Measurements from ENCODE around the gene CHST11. TPM values are rescaled to one million over a fixed set of nuclear protein-coding genes. Genes with fewer than 3 reads are reported as not detected.

Gene CHST11
- total and polyA plus RNA-seq, 2 donors, result 4.7 to 10.0 TPM

DNA sequence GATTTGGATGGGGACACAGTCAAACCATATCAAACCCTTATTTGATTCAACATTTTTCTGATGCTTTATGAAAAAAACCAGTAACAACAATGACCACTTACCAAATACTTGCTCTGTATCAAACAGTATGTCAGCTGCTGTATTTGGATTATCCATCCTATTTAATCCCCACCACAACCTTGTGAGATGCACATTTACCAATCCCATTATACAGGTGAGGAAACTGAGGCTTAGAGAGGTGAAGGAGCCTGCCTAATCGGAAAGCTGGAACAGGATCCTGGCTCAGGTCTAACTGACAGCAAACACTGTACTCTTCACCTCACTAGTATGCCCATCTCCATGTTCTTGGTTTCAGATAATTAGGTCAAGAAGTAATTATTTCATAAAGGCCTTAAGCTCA, 13.8 kb downstream of the CHST11 start:
- H3K27ac ChIP-seq (ENCODE audit: low read depth), result no peak overlapping the region
- WGBS, result 97% methylated on average over 1 of the region's 1 CpG
- no peaks in the 10 kb centered on the region for H3K36me3 ChIP-seq (ENCODE audit: insufficient read depth)
- peaks cover 2% of the 10 kb centered on the region for H3K4me1 ChIP-seq (ENCODE audit: insufficient read depth)
- H3K4me3 ChIP-seq (ENCODE audit: low read depth, low read length), result no peak overlapping the region
- DNase-seq (ENCODE audit: extremely low spot score), result no peak

DNA sequence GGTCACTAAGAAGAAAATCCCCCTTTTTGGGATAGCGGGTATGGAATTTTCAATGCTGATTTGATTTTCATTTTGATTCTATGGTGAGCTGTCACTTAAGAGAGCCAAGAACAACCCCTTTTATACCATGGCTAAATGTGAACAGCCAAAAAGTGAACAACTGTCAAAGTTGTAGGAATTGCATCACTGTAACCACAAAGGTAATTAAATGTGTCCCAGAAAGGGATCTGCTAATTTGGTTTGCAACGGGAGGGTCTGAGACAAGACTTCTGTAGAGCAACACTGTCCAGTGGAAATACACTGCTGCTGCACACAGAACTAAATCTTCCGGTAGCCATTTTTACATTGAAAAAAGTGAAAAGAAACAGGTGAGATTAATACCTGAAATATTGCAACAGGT, 14.6 kb downstream of the CHST11 start:
- no peak for DNase-seq (ENCODE audit: extremely low spot score)
- Histone ChIP-seq H3K4me1 (ENCODE audit: insufficient read depth) (peaks cover 2% of the 10 kb centered on the region), H3K4me3 (ENCODE audit: low read depth, low read length) (no peak overlapping the region), H3K36me3 (ENCODE audit: insufficient read depth) (no peaks in the 10 kb centered on the region), H3K27ac (ENCODE audit: low read depth) (no peak overlapping the region)
- 95% methylated on average over 3 of the region's 3 CpGs for WGBS

DNA sequence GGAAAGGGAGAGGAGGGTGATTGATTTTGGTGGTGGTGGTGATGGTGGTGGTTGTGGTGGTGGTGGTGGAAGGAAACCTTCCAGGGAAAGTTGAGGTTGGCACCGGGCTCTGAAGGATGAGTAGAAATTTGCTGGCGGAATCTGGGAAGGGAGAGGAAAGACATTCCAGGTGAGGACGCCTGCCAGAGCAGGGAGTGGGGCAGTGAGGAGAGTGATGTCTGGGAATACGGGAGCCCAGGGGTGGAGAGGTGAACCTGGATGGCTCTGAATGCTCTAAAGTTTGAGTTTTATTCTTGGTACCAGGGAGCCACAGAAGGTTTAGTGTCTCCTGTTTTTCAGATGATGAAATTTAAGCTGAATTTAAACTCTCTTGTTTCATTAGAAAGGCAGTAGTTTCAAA, 16.0 kb downstream of the CHST11 start:
- H3K4me1 ChIP-seq (ENCODE audit: insufficient read depth), result peaks cover 2% of the 10 kb centered on the region
- 80% methylated on average over 4 of the region's 4 CpGs for WGBS
- H3K4me3 ChIP-seq (ENCODE audit: low read depth, low read length), result no peak overlapping the region
- H3K36me3 ChIP-seq (ENCODE audit: insufficient read depth), result no peaks in the 10 kb centered on the region
- DNase-seq (ENCODE audit: extremely low spot score), result no peak
- H3K27ac ChIP-seq (ENCODE audit: low read depth), result no peak overlapping the region

GRCh38 chr12:104473374-104473983, 16.7 kb downstream of the CHST11 start:
- no peak for DNase-seq (ENCODE audit: extremely low spot score)
- H3K4me1 ChIP-seq (ENCODE audit: insufficient read depth), result peaks cover 2% of the 10 kb centered on the region
- H3K36me3 ChIP-seq (ENCODE audit: insufficient read depth), result no peaks in the 10 kb centered on the region
- no peak overlapping the region for H3K27ac ChIP-seq (ENCODE audit: low read depth)
- 73% methylated on average over 10 of the region's 10 CpGs for WGBS
- no peak overlapping the region for H3K4me3 ChIP-seq (ENCODE audit: low read depth, low read length)

- WGBS, result 60% methylated on average over 1 of the region's 1 CpG
- DNase-seq (ENCODE audit: extremely low spot score), result no peak
Measured at GRCh38 chr12:104475271-104475670, 18.5 kb downstream of the CHST11 start.

DNA sequence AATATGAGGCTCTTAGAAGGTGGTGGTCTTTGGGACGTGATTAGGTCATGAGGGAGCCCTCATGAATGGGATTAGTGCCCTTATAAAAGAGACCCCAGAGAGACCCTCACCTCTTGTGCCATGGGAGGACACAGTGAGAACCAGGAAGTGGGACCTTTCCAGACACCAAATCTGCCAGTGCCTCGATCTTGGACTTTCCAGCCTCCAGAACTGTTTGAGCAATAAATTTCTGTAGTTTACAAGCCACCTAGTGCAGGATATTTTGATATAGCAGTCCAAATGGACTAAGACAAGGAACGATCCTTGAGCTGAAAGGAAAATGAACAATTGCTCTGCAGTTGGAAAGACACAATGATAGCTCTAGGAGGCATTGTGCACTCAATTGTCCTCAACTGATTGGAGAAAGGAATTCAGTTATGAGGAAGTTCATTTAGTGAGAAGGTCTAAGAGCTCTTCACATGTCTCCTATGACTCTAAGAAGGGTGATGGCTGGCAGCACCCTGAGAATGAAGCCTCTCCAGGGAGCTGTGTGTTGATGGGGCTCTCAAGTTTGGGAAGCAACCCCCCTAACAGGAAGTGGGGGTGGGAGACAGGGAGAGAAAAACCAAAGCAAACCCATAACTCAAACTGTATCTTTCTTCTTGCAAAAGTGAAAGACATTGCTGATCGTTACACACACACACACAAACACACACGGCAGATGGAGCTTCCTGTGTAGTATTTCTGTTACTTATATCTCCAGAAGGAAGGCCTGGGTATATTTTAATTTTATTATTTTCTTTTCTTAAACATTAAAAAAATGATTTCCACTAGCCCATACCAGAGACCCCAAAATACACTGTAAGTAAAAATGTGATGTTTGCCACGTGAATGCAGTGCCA, 21.0 kb downstream of the CHST11 start:
- Histone ChIP-seq H3K4me3 (ENCODE audit: low read depth, low read length) (no peak overlapping the region), H3K4me1 (ENCODE audit: insufficient read depth) (peaks cover 2% of the 10 kb centered on the region), H3K36me3 (ENCODE audit: insufficient read depth) (no peaks in the 10 kb centered on the region), H3K27ac (ENCODE audit: low read depth) (no peak overlapping the region)
- DNase-seq (ENCODE audit: extremely low spot score), result no peak
- WGBS, result 83% methylated on average over 6 of the region's 6 CpGs

More at GRCh38 chr12:104475271-104475670, 18.5 kb downstream of the CHST11 start:
- H3K27ac ChIP-seq (ENCODE audit: low read depth), result no peak overlapping the region
- H3K4me1 ChIP-seq (ENCODE audit: insufficient read depth), result peaks cover 2% of the 10 kb centered on the region
- no peaks in the 10 kb centered on the region for H3K36me3 ChIP-seq (ENCODE audit: insufficient read depth)
- no peak overlapping the region for H3K4me3 ChIP-seq (ENCODE audit: low read depth, low read length)

- no peak for DNase-seq (ENCODE audit: extremely low spot score)
- Histone ChIP-seq H3K4me3 (ENCODE audit: low read depth, low read length) (no peak overlapping the region), H3K4me1 (ENCODE audit: insufficient read depth) (no peaks in the 10 kb centered on the region), H3K36me3 (ENCODE audit: insufficient read depth) (no peaks in the 10 kb centered on the region), H3K27ac (ENCODE audit: low read depth) (no peak overlapping the region)
- 81% methylated on average over 8 of the region's 8 CpGs for WGBS
Measured at GRCh38 chr12:104478396-104479122, 21.8 kb downstream of the CHST11 start.

DNA sequence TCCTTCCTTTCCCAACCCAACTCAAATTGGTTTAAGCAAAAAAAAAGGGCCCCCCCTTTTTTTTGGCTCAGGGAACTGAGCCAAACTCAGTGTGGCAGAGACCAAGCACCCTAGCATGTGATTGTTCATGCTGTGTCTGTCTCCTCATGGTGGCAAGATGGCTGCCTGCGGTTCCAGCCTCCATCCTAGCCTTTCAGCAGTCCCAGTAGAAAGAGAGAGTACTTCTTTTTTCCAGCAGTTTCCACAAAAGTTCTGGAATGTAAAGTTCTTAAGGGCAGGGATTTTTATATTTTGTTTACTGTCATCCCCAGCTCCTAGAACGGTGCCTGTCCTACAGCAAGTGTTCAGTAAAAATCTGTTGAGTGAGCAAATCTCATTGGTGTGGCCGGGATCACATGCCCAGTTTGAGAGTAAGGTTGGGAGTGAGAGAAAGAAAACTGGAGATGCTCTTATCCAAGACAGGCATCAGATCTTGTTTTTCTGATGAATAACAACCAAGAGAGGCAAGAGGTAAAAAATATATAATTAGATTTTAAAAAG, 22.4 kb downstream of the CHST11 start:
- no peak overlapping the region for H3K27ac ChIP-seq (ENCODE audit: low read depth)
- H3K4me1 ChIP-seq (ENCODE audit: insufficient read depth), result no peaks in the 10 kb centered on the region
- no peaks in the 10 kb centered on the region for H3K36me3 ChIP-seq (ENCODE audit: insufficient read depth)
- H3K4me3 ChIP-seq (ENCODE audit: low read depth, low read length), result no peak overlapping the region
- WGBS, result 77% methylated on average over 3 of the region's 3 CpGs
- no peak for DNase-seq (ENCODE audit: extremely low spot score)

DNA sequence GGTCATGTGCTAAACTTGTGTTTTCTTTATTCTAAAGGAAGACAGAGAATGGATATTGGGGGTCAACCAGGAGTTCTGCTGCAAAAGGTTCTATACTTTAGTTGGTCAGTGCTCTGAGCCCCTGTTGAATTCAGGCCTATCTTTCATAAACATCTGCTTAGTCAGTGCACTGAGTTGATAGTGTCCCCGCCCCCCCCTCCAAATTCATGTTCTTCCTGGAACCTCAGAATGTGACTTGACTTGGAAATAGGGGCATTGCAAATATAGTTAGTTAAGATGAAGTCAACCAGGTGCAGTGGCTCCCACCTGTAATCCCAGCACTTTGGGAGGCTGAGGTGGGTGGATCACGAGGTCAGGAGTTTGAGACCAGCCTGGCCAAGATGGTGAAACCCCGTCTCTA, 23.3 kb downstream of the CHST11 start:
- H3K4me1 ChIP-seq (ENCODE audit: insufficient read depth), result no peaks in the 10 kb centered on the region
- DNase-seq (ENCODE audit: extremely low spot score), result no peak
- no peaks in the 10 kb centered on the region for H3K36me3 ChIP-seq (ENCODE audit: insufficient read depth)
- WGBS, result 93% methylated on average over 3 of the region's 3 CpGs
- no peak overlapping the region for H3K27ac ChIP-seq (ENCODE audit: low read depth)
- H3K4me3 ChIP-seq (ENCODE audit: low read depth, low read length), result no peak overlapping the region

- no peak for DNase-seq (ENCODE audit: extremely low spot score)
- Histone ChIP-seq H3K36me3 (ENCODE audit: insufficient read depth) (no peaks in the 10 kb centered on the region), H3K4me1 (ENCODE audit: insufficient read depth) (no peaks in the 10 kb centered on the region), H3K4me3 (ENCODE audit: low read depth, low read length) (no peak overlapping the region), H3K27ac (ENCODE audit: low read depth) (no peak overlapping the region)
- WGBS, result 92% methylated on average over 11 of the region's 11 CpGs
Measured at GRCh38 chr12:104480826-104481440, 24.2 kb downstream of the CHST11 start.

GRCh38 chr12:104482113-104482512, 25.4 kb downstream of the CHST11 start:
- Histone ChIP-seq H3K36me3 (ENCODE audit: insufficient read depth) (no peaks in the 10 kb centered on the region), H3K4me3 (ENCODE audit: low read depth, low read length) (no peak overlapping the region), H3K27ac (ENCODE audit: low read depth) (no peak overlapping the region), H3K4me1 (ENCODE audit: insufficient read depth) (no peaks in the 10 kb centered on the region)
- 57% methylated on average over 4 of the region's 4 CpGs for WGBS
- no peak for DNase-seq (ENCODE audit: extremely low spot score)

- no peaks in the 10 kb centered on the region for H3K36me3 ChIP-seq (ENCODE audit: insufficient read depth)
- H3K4me1 ChIP-seq (ENCODE audit: insufficient read depth), result no peaks in the 10 kb centered on the region
- H3K4me3 ChIP-seq (ENCODE audit: low read depth, low read length), result no peak overlapping the region
- no peak for DNase-seq (ENCODE audit: extremely low spot score)
- H3K27ac ChIP-seq (ENCODE audit: low read depth), result no peak overlapping the region
- 63% methylated on average over 4 of the region's 4 CpGs for WGBS
Measured at GRCh38 chr12:104482748-104483147, 26.0 kb downstream of the CHST11 start.

GRCh38 chr12:104484079-104484478, 27.3 kb downstream of the CHST11 start:
- Histone ChIP-seq H3K4me3 (ENCODE audit: low read depth, low read length) (no peak overlapping the region), H3K27ac (ENCODE audit: low read depth) (no peak overlapping the region), H3K36me3 (ENCODE audit: insufficient read depth) (no peaks in the 10 kb centered on the region), H3K4me1 (ENCODE audit: insufficient read depth) (no peaks in the 10 kb centered on the region)
- DNase-seq (ENCODE audit: extremely low spot score), result no peak
- 92% methylated on average over 2 of the region's 2 CpGs for WGBS
